ENCODE results near the gene NODAL.

NODAL gene

GRCh38 chr10:70462349-70462984 is 21.0 kb upstream of the NODAL start:
- peak; percentile 90 for DNase-seq (ENCODE audit: low read depth, low spot score)

GRCh38 chr10:70461397-70462348 is 20.2 kb upstream of the NODAL start:
- DNase-seq (ENCODE audit: low read depth, low spot score), result peak; percentile 84

GRCh38 chr10:70459774-70460490 is 18.5 kb upstream of the NODAL start:
- DNase-seq (ENCODE audit: low read depth, low spot score), result no peak

- no peak for DNase-seq (ENCODE audit: low read depth, low spot score)
Measured at GRCh38 chr10:70459061-70459773, 17.7 kb upstream of the NODAL start.

GRCh38 chr10:70458329-70459060 is 17.0 kb upstream of the NODAL start:
- DNase-seq (ENCODE audit: low read depth, low spot score), result peak; percentile 95

- DNase-seq (ENCODE audit: low read depth, low spot score), result no peak
Measured at GRCh38 chr10:70457759-70458305, 16.4 kb upstream of the NODAL start.

GRCh38 chr10:70456164-70456563 is 14.7 kb upstream of the NODAL start:
- DNase-seq (ENCODE audit: low read depth, low spot score), result no peak

- DNase-seq (ENCODE audit: low read depth, low spot score), result no peak
Measured at GRCh38 chr10:70455213-70455630, 13.7 kb upstream of the NODAL start.

- DNase-seq (ENCODE audit: low read depth, low spot score), result peak; percentile 37
Measured at GRCh38 chr10:70448236-70448635, 6.8 kb upstream of the NODAL start.

GRCh38 chr10:70445718-70446657 is 4.5 kb upstream of the NODAL start:
- DNase-seq (ENCODE audit: low read depth, low spot score), result peak; percentile 35

- DNase-seq (ENCODE audit: low read depth, low spot score), result no peak
Measured at GRCh38 chr10:70444744-70445143, 3.3 kb upstream of the NODAL start.

- DNase-seq (ENCODE audit: low read depth, low spot score), result no peak
Measured at GRCh38 chr10:70442332-70442988, 979 bp upstream of the NODAL start.

- no peak for DNase-seq (ENCODE audit: low read depth, low spot score)
Measured at GRCh38 chr10:70441895-70442309, 421 bp upstream of the NODAL start.

- DNase-seq (ENCODE audit: low read depth, low spot score), result peak; percentile 30
Measured at GRCh38 chr10:70440296-70441160, 953 bp downstream of the NODAL start.

- DNase-seq (ENCODE audit: low read depth, low spot score), result no peak
Measured at GRCh38 chr10:70437721-70438120, 3.8 kb downstream of the NODAL start.

GRCh38 chr10:70435241-70436085 is 6.0 kb downstream of the NODAL start:
- DNase-seq (ENCODE audit: low read depth, low spot score), result no peak
